ENCODE measurements around the gene RANBP3.

The RANBP3 gene

DNA sequence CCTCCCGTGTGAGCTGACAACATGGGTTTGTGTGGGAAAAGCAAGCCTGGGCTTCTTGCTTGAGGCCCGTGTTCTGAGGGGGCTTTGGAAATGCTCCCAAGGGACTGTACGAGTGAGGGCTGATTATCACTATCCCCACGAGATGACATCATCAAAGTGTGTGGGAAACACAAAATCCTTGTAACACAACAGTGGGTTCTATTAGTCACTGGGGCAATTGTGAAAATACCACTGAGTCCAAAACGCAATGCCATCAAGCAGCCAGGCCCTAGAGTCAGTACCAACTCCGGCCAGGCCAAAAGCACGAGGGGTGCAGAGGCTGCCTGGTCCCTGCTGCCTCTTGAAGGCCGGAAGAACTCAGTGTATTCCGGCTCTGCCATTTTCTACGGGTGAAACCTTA, 34.3 kb downstream of the RANBP3 start:
- DNase-seq: no peak

GRCh38 chr19:5943045-5943444, 34.9 kb downstream of the RANBP3 start:
- no peak for DNase-seq

GRCh38 chr19:5941673-5942072, 36.3 kb downstream of the RANBP3 start:
- no peak for DNase-seq

DNA sequence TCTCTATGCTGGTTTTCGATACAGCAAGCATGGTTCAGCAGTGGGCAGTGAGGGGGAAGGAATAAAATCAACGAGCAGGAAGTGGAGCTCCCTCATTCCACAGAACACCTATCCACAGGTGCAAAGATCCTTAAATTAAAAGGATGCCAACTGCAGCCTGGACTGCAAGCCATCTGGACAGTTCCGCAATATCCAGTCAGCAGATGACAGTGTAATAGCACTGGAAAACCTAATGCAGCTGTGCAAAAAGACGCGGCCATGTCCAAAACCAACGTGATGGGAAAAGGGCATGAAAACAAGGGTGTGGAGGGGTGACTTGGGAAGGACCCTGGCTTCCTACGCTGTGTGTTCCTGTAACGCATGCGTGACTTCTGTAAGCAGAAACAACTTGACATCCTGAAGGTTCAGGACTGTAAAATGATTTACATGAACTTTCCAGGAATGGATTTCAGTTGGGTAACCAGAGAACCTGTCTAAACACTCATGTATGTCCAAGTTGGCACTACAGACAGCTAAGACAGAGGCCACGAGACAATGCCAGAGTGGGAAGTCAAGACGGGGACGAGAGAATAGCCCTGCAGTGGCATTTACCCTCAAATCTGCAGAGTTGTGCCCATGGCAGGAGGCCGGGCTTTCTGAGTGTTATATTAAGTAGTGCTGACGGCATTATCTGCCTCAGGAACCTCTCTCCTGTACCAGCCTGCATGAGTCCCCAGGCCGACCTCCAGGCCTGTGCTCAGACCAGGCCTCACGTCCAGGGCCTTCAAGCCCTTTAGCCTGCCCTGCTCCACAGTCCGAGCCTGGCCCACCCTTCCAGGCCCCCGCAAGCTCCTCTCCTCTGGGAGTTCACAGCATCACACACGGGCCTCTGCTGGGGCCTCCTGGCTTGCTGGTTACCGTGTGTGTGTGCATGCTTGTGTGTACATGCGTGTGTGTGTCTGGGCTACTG, 37.4 kb downstream of the RANBP3 start:
- no peak for DNase-seq

DNA sequence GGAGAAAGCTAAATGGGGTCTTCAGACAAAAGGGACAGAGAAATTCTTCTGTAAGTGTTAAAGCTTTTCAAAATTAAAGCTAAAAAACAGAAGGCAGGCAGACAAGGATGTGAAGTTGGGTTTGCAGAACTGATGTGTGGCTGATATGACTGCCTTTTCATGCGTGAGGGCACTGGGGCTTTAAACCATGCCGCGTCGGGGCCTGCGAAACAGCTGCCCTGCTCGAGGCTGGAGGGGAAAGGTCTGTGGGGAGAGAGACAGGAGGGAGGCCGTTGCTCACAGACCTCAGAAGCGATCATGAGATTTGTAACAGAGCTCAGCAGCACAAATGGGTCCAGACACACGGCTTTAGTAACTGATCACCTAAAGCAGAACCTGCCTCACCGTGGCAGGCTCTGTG, 40.4 kb downstream of the RANBP3 start:
- DNase-seq: no peak

GRCh38 chr19:5936292-5936592, 41.7 kb downstream of the RANBP3 start:
- DNase-seq: no peak

DNA sequence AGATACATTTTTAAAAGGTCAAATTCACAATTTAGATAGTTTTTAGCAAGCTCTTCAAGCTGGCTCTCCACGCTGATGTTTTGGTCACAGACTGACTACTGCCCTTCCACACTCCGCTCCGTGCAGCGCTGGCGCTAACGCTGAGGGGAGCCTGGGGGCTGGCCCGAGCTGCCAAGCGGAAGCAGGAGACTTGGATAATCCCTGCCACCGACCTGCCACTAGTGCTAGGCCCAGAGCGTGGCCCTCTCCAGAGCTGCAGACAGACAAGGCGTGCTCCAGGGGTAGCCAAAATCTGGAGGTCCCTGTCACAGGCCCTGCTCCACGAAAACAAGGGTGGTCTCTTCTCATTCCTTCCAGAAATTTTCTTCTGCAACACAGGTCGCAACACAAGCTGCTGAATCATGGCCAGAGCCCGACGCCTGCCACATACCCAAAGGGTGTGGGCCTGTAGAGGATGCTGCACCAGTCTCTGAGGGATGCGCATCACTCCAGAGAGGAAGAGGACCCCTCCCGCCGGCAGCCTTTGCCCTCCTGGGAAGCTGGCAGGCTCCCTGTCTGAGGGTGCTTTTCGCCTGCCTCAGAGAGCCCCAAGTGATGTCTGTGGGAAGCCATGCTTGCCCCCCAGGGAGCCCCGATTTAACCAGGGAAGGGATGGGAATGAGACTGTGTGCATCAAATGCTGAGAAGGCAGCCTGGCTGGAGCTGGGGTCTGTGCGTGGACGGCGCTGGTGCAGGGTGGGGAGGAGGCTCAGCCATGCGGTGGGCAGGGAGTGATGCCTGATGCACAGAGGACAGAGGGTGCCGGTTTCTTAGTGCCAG, 42.3 kb downstream of the RANBP3 start:
- DNase-seq: peak; percentile 27

DNA sequence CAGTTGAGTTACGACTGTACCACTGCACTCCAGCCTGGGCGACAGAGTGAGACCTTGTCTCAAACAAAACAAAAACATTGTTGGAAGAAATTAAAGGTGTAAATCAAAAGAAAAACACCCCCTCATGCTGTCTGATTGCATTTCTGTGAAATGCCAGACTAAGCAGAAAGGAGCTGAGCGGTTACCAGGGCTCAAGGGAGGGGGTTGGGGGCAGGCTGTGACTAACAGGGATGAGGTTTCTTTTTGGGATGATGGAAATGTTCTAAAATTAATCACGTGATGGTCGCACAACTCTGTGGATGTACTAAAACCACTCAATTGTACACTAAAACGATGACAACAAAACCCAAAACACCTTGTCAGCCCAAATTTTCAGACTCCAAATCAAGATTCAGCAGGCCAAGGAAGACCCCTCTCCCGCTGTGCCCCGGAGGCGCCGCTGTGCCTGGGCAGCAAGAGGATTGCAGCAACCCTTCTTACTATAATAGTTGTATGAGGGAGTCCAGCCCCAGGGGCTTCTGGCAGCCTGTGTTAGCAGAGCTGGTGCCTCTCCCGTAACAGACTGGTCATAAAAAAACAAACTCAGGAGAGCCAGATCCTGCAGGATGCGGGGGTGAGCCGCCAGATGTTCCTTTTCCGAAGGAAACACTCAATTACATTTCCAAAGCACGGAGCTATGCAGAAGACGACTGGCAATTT, 43.0 kb downstream of the RANBP3 start:
- DNase-seq: peak; percentile 29

DNA sequence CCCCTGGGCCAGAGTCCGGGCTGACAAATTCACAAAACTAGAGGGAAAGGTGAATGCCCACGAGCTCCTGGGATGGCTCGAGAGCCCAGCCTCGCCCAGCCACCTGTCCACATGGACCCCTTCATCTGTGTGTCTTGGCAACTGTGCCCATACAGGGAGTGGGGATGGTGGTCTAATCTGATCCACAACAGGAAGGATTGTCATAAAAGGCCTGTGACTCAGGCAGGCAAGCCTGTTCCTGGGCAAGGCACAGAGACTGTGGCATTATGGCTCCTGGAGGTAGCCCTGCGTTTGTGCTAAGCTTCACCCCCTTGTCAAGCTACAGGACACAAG, 43.9 kb downstream of the RANBP3 start:
- no peak for DNase-seq

- no peak for DNase-seq
These were observed 44.4 kb downstream of the RANBP3 start for GRCh38 chr19:5933391-5934068.

DNA sequence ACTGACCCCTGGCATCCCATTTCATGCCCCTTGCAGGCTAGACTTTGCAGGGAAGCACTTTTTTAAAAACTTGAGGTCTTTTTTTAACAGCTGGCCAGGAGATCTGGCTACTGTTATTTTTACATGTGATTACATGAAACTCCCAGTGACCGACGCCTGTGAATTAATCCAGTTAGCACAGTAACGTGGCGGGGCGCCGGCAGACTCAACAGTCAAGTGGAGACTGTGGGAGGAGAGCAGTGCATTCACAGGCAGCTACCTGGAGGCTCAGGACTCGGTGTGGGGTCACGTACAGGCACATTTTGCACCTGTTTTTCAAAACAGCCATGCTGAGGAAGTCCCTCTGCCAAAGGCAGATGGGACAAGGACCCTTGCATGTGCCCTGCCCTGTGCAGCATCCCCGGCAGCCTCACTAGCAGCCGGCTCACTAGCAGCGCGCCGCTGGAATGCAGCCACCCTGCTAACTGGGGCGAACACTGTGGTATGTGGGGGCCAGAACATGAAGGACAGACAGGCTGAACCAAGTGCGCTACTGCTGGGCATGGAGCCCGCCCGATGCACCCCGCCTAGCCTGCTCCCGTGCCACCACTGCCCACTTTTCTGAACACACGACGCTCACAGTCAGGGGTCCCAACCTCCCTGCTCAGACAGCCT, 45.2 kb downstream of the RANBP3 start:
- DNase-seq: no peak

DNA sequence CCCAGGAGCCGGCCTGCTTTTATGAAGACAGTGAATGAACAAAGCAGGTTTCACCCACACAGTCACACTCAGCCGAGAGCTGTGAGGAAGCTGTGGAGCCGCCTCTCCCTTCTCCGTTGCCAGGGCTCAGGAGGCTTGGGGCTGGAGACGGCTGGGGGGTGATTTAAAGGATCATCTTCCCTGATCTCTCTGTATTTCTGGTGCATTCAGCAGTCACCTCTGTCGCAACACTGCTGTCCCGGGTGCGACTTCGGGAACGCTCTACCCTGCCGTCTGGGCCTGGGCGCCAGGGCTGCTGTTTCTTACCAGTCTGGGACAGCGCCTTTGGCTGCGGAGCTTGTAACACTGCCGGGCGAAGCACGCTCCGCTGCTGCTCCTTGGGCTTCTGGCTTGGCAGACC, 45.8 kb downstream of the RANBP3 start:
- no peak for DNase-seq

- no peak for DNase-seq
These were observed 46.7 kb downstream of the RANBP3 start for GRCh38 chr19:5931251-5931650.

DNA sequence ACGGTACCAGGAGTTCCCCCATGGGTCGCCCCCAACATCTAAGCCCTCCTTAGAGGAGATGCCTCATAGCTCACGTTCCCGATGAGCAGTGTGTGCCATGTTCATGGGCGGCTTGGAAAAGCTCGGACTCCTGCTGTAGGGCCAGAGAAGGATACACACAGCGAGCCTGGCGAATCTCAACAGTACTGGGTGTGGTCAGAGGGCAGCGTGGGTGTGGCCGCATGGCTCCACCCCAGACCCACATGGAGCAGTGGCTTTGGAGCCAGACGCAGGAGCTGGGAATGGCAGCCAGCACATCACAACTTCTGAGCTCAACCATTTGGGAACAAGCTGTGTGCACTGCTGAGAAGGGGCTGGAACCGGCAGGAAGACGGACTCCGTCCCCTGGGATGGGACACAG, 48.3 kb downstream of the RANBP3 start:
- no peak for DNase-seq

DNA sequence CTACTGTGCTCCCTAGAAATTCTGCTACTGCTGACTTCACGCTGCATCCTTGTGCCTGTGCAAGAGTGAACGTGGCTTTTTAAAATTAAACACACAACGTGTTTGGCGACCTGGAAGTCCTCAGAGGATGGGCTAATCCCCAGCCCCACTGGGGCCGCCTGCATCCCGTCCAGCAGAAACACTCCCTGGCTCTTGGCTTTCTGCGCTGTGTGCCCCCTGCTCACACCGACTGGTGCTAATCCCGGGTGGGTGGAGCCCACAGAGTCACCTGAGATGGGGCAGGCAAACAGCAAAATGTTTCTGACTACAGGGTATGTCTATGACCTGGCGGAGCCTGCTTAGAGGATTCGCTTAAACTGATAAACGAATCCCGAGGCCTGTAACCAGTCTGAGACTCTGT, 48.8 kb downstream of the RANBP3 start:
- DNase-seq: no peak

DNA sequence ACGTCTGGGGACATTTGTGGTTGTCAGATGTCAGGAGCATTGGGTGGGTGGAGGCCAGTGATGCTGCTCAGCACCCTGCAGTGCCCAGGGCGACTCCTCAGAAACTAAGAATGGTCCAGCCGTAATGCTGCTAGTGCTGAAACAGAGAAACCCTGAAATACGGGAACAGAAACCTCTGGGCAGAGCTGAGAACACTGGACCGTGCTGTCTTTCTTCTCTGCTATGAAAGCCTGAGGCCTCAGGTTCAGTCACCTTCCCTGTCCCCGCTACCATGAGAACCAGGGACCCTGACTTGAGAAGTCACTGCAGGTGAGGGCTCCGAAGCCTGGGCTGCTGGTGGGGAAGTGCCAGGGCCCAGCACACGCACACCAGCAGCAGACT, 50.5 kb downstream of the RANBP3 start:
- DNase-seq: no peak

GRCh38 chr19:5926641-5927440, 51.1 kb downstream of the RANBP3 start:
- DNase-seq: peak; percentile 72

DNA sequence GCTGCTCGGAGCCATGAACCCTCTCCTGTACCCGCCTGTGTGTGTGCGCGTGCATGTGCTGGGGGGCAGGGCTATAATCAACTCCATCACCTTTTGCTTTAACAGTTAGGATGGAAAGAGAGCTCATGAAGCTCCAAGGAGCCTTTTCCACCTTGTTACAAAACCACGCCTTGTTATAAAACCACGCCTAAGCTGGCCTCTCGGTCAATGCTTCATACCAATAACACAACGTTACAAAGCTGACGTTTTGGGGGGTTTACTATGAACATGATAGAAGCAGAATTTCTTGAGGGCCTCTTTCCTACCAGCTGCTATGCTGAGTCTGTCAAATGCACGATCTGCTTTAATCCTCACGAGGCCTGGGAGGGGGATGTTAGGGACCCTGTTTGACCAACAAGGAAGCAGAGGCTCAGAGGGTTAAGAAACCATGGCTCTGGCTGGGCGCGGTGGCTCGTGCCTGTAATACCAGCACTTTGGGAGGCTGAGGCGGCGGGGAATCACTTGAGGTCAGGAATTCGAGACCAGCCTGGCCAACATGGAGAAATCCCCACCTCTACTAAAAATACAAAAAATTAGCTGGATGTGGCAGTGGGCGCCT, 52.0 kb downstream of the RANBP3 start:
- no peak for DNase-seq

- DNase-seq: no peak
These were observed 54.6 kb downstream of the RANBP3 start for GRCh38 chr19:5923356-5923755.

DNA sequence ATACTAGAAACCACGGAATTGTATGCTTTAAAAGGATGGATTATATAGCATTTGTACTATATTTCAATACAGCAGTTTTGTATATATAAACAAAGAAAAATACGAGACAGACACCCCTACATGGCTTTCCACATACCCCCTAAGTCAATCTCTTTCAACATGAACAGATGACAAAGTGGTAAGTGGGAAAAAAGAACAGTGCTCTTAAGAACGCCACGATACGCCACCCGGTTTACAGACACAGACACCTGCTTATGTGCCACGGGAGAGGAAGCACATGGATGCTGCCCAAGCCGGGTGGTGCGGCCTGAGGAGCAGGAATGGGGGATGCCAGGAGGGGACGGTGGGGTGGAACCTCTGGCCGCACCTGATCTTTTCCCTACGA, 55.8 kb downstream of the RANBP3 start:
- DNase-seq: no peak

DNA sequence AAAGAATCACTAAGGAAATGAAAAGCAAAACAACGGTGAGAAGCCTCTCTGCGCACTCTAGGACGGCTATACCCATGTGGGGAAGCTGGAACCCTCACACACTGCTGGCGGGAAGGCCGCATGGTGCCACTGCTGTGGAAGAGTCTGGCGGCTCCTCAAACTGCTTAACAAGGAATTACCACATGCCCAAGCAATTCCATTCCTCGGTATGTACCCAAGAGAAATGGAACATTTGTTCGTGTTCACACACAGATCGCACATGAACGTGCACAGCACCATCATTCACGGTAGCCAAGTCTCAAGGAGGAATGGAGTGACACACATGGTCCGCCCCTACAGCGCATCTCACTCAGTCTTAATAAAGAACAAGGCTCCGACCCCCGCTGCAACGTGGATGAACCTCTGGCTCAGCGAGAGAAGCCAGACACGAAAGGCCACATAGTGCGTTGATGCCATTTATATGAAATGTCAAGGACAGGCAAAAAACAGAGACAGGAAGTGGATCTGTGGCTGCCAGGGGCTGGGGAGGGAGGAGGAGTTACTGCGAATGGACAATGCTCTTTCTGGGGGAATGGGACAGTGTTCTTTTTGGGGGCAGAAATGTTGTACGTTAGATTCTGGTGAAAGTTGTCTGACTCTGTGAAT, 56.3 kb downstream of the RANBP3 start:
- DNase-seq: no peak

Data from T1000 (cell line).